D721Med (cell line): ENCODE measurements around the gene ALS2.

ENCODE experiments used
- DNase-seq: peaks from one replicate; pipeline ENCODE4 v3.0.0; 2011; ENCODE audit warnings: low spot score; ENCODE audit not compliant: insufficient read length
- FAIRE-seq: peaks from 2 replicates; lab custom pipeline; 2011; peaks lifted over from hg19 to GRCh38; lab: Jason Lieb, UNC
- TF ChIP-seq, protein P1 (sequence below): IDR thresholded peaks from 2 replicates; pipeline ENCODE4 v1.5.1; 2012; ENCODE audit warnings: mild to moderate bottlenecking, control low read depth; ENCODE audit not compliant: insufficient read depth; ENCODE audit errors: missing control alignments

The ALS2 gene

DNA sequence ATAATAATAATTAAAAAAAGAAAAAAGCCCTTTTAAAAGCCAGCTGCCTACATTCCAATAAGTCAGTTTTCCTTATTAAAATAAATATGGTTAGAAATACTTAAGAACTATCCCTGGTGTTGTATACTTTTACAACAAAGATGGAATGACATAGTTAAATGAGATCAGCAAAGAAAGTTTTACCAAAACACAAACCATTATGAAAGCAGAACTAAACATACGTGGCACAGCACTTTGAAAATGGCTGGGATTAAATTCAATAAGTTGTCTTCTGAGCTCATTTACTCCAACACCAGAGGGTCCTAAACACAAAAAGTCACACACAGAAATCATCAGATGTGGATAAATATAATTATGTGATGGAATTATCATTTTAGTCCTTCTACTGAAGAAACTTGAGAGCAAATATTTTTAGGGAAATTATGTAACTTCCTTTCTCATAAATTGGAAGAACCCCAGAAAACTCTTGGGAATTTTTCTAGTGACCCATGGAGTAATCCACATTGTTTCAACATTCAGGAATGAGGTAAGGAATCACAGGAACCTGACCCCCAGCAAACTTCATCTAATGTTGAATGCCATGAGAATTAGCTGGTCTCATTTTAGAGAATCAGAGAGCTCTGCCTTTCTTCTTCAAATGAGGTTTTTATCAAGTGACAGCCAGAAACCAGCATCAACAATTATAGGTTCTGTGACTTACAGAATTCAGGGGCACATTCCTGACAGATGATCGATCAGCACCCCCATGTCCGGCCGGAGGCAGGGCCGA is 125.9 kb downstream of the ALS2 start:
- DNase-seq: no peak
- TF ChIP-seq, protein P1, sequence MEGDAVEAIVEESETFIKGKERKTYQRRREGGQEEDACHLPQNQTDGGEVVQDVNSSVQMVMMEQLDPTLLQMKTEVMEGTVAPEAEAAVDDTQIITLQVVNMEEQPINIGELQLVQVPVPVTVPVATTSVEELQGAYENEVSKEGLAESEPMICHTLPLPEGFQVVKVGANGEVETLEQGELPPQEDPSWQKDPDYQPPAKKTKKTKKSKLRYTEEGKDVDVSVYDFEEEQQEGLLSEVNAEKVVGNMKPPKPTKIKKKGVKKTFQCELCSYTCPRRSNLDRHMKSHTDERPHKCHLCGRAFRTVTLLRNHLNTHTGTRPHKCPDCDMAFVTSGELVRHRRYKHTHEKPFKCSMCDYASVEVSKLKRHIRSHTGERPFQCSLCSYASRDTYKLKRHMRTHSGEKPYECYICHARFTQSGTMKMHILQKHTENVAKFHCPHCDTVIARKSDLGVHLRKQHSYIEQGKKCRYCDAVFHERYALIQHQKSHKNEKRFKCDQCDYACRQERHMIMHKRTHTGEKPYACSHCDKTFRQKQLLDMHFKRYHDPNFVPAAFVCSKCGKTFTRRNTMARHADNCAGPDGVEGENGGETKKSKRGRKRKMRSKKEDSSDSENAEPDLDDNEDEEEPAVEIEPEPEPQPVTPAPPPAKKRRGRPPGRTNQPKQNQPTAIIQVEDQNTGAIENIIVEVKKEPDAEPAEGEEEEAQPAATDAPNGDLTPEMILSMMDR: no peak
- no peak for FAIRE-seq

DNA sequence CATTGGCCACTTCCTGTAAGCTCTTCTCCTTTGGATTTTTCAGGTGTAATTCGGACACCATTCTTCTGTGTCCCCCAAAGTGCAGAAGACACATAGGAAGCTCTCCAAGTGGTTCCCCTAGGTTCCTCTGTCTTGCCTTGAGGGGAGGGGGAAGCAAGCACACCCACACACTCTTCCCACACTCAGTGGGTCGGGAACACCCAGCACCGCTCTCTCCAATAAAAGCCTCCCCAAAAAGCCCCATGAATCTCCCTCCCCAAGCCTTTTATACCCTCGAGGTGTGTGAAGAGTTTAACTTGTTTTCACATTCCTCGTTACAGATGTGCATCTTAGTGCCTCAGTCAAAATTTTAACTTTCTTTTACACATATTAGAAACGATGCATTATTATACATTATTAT is 127.5 kb downstream of the ALS2 start:
- FAIRE-seq (no peak), DNase-seq (no peak)
- TF ChIP-seq, protein P1: no peak
